CD4-positive, alpha-beta T cell (primary cell): ENCODE measurements around the gene MAP1LC3B2. TPM values are rescaled to one million over a fixed set of nuclear protein-coding genes. Genes with fewer than 3 reads are reported as not detected.

ENCODE experiments used
- ATAC-seq: fragments of 200-7000 bp; cut with Tn5 transposase; one replicate; pipeline ENCODE4 v1.10.0; 2022; ENCODE audit warnings: mild to moderate bottlenecking; ENCODE audit not compliant: poor library complexity
- CTCF ChIA-PET: fragments of 350-600 bp; sonication (Branson Sonifier 250); formaldehyde crosslinking; loops from one replicate; lab custom pipeline; 2021; ENCODE audit warnings: antibody characterized with exemption, inconsistent platforms; lab: Charles Lee
- POLR2A ChIA-PET: fragments of 350-600 bp; sonication (Branson Sonifier 250); formaldehyde crosslinking; loops from one replicate; lab custom pipeline; 2021; ENCODE audit warnings: antibody characterized with exemption, inconsistent platforms; lab: Charles Lee
- DNase-seq, 14 experiments: peaks; one replicate each; pipeline ENCODE4 v3.0.0-alpha.2; 2013 to 2020; ENCODE audit warnings: mixed read lengths in 2 of 14
- H3K27ac ChIP-seq, 2 donors: one replicate each; pipeline versions ENCODE4 v1.5.1 to v1.7.0; 2013; ENCODE audit warnings: low read length in 2 of 2, low read depth in 1 of 2, mild to moderate bottlenecking in 1 of 2
- H3K27me3 ChIP-seq, 2 experiments: 1 replicate in 1 of 2; 2 replicates in 1 of 2; pipeline versions ENCODE4 v1.6.1 to v1.7.0; 2013; ENCODE audit warnings: low read length in 2 of 2, control low read depth in 1 of 2, mild to moderate bottlenecking in 1 of 2, moderate library complexity in 1 of 2; ENCODE audit not compliant: insufficient read depth in 2 of 2, control insufficient read depth in 1 of 2
- H3K36me3 ChIP-seq: one replicate; pipeline ENCODE4 v1.6.1; 2013; ENCODE audit warnings: low read length, control low read depth; ENCODE audit not compliant: insufficient read depth
- H3K4me1 ChIP-seq: one replicate; pipeline ENCODE4 v1.6.1; 2013; ENCODE audit warnings: low read length, control low read depth; ENCODE audit not compliant: insufficient read depth
- H3K4me3 ChIP-seq: one replicate; pipeline ENCODE4 v1.5.1; 2013; ENCODE audit warnings: mild to moderate bottlenecking, low read length, moderate library complexity
- H3K9me3 ChIP-seq, 2 experiments: 1 replicate in 1 of 2; 2 replicates in 1 of 2; pipeline versions ENCODE4 v1.6.1 to v1.7.0; 2013; ENCODE audit warnings: low read length in 2 of 2, mild to moderate bottlenecking in 2 of 2, control low read depth in 1 of 2, moderate library complexity in 1 of 2; ENCODE audit not compliant: control insufficient read depth in 1 of 2, insufficient read depth in 1 of 2
- H3K27ac Mint-ChIP-seq: one replicate; pipeline ENCODE4 v1.8.0; 2020; ENCODE audit warnings: mixed read lengths
- H3K27me3 Mint-ChIP-seq: one replicate; pipeline ENCODE4 v1.8.0; 2021; ENCODE audit warnings: mixed read lengths
- H3K36me3 Mint-ChIP-seq: one replicate; pipeline ENCODE4 v1.8.0; 2021; ENCODE audit warnings: low read depth, mixed read lengths
- H3K4me1 Mint-ChIP-seq: one replicate; pipeline ENCODE4 v1.8.0; 2021; ENCODE audit warnings: low read depth, mixed read lengths
- H3K4me3 Mint-ChIP-seq: one replicate; pipeline ENCODE4 v1.8.0; 2020; ENCODE audit warnings: mild to moderate bottlenecking, mixed read lengths
- H3K9me3 Mint-ChIP-seq: one replicate; pipeline ENCODE4 v1.8.0; 2020; ENCODE audit warnings: mixed read lengths
- CTCF ChIP-seq: fragments of 200-600 bp; IDR thresholded peaks from one replicate; pipeline ENCODE4 v1.8.0; 2022; ENCODE audit warnings: antibody characterized with exemption, mild to moderate bottlenecking
- intact Hi-C, 2 experiments: fragments of 100-400 bp; cut with DNase I in 1 of 2; cut with micrococcal nuclease in 1 of 2; formaldehyde crosslinking; loops; one replicate each; pipeline versions ENCODE4 v1.15.1 to v1.9.0; 2023 to 2025; cut with DNase I, micrococcal nuclease
- total RNA-seq, 174 experiments: library from RNA in 2 of 174; stranded (reverse) in 2 of 174; gene quantifications; one replicate each; pipeline ENCODE4 v1.2.3 and lab custom pipeline; 2021 to 2026

The MAP1LC3B2 gene
- total RNA-seq, 2 experiments from 2014 or later = 1.5 to 2.1 TPM

DNA sequence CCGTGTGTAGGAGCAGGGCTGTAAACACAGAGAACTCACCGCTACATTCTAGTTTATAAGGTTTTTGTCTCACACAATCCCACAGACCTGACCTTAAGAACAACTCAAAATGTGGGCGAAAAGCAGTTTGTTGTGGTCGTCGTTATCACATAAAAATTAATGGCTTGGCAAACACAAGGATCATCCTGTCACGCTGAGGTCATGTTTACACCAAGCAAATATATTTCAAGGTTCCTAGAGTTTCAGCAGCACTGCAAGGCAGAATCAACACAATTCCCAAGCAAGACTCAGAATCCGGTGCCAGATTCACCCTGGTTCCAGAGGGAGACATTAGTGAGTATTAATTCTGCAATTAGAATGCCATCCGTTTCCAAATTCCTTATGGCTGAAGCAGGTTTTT is 30.1 kb upstream of the MAP1LC3B2 start:
- DNase-seq (no peak), ATAC-seq (no peak)
- Histone ChIP-seq H3K36me3 (no peaks in the 10 kb centered on the region), H3K27ac (no peak overlapping the region), H3K9me3 (no peaks in the 10 kb centered on the region), H3K4me3 (no peak overlapping the region), H3K4me1 (peaks cover 17% of the 10 kb centered on the region), H3K27me3 (no peaks in the 10 kb centered on the region)
- no peaks in the 10 kb centered on the region for H3K9me3 Mint-ChIP-seq
- CTCF ChIA-PET = no interaction called here
- H3K4me1 Mint-ChIP-seq = peaks cover 21% of the 10 kb centered on the region
- no peak overlapping the region for H3K4me3 Mint-ChIP-seq
- no peak overlapping the region for H3K27ac Mint-ChIP-seq
- H3K36me3 Mint-ChIP-seq = no peaks in the 10 kb centered on the region
- POLR2A ChIA-PET = no interaction called here
- TF ChIP-seq CTCF = no peak
- intact Hi-C loops = no loop called here
- H3K27me3 Mint-ChIP-seq = no peaks in the 10 kb centered on the region

GRCh38 chr12:116529686-116530085 is 29.5 kb upstream of the MAP1LC3B2 start:
- Mint-ChIP-seq H3K27ac (no peak overlapping the region), H3K36me3 (no peaks in the 10 kb centered on the region), H3K4me3 (no peak overlapping the region), H3K27me3 (no peaks in the 10 kb centered on the region), H3K4me1 (peaks cover 28% of the 10 kb centered on the region), H3K9me3 (no peaks in the 10 kb centered on the region)
- no peak for ATAC-seq
- no peak for DNase-seq
- intact Hi-C loops = loop anchor here (5.0 to 10.0 kb wide), 3 partner anchors 68 to 465 kb away; partner anchors contain the start of gene MED13L (in 1 of the 2)
- Histone ChIP-seq H3K4me1 (peaks cover 19% of the 10 kb centered on the region), H3K27ac (no peak overlapping the region), H3K36me3 (no peaks in the 10 kb centered on the region), H3K4me3 (no peak overlapping the region), H3K9me3 (no peaks in the 10 kb centered on the region), H3K27me3 (no peaks in the 10 kb centered on the region)
- CTCF ChIA-PET = no interaction called here
- POLR2A ChIA-PET = no interaction called here
- TF ChIP-seq CTCF = no peak

DNA sequence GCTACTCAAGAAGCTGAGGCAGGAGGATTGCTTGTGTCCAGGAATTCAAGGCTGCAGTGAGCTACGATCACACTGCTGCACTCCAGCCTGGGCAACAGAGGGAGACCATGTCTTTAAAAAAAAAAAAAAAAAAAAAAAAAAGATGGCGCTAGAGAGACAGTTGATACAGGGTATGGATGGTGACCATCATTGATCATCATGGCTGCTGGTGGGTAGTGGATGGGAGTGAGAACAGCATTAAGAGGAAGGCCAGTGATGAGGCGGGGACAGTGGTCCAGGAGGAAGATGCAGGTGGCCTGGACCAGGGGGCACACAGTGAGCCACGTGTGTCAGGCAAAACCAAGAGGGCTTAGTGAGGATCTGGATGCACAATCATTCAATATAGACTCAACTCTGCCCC is 26.8 kb upstream of the MAP1LC3B2 start:
- ATAC-seq (no peak), DNase-seq (no peak)
- H3K4me1 ChIP-seq = peaks cover 24% of the 10 kb centered on the region
- ChIA-PET POLR2A (interaction anchor here (3.6 kb wide), 1 partner anchor 27 kb away, joined by 39 read pairs; the partner anchor contains the start of gene MAP1LC3B2), CTCF (no interaction called here)
- H3K36me3 ChIP-seq = no peaks in the 10 kb centered on the region
- Mint-ChIP-seq H3K36me3 (no peaks in the 10 kb centered on the region), H3K4me1 (peaks cover 28% of the 10 kb centered on the region), H3K9me3 (no peaks in the 10 kb centered on the region), H3K27ac (peak overlapping the region; percentile 51), H3K27me3 (no peaks in the 10 kb centered on the region), H3K4me3 (peak overlapping the region; percentile 89)
- TF ChIP-seq CTCF = no peak
- no peaks in the 10 kb centered on the region for H3K27me3 ChIP-seq
- no peak overlapping the region for H3K27ac ChIP-seq
- H3K4me3 ChIP-seq = no peak overlapping the region
- intact Hi-C loops = loop anchor here (2.0 to 10.0 kb wide), 4 partner anchors 26 to 468 kb away; partner anchors contain the start of genes MAP1LC3B2 (in 2 of the 2) and MED13L (in 1 of the 2)
- no peaks in the 10 kb centered on the region for H3K9me3 ChIP-seq
